ENCODE results near the gene TMEM106C. TPM values are rescaled to one million over a fixed set of nuclear protein-coding genes. Genes with fewer than 3 reads are reported as not detected.

Gene TMEM106C
- total RNA-seq, 3 donors from 2014 or later (not counting 1 experiment from before 2014, with no cell fraction given), result 19.1 to 26.2 (median 22.5) TPM

GRCh38 chr12:47927346-47927745 is 36.0 kb upstream of the TMEM106C start:
- DNase-seq (no peak), ATAC-seq (no peak)
- intact Hi-C loops (cut with micrococcal nuclease), result no loop called here
- Mint-ChIP-seq H3K27ac (no peak overlapping the region), H3K9me3 (no peaks in the 10 kb centered on the region), H3K27me3 (ENCODE audit: low read depth in 2 of 2) (peaks cover 19 to 39% of the 10 kb centered on the region in 2 donors), H3K4me1 (no peaks in the 10 kb centered on the region), H3K4me3 (no peak overlapping the region), H3K36me3 (no peaks in the 10 kb centered on the region)
- Histone ChIP-seq H3K9me3 (ENCODE audit: control insufficient read depth, insufficient read depth, low read length) (no peaks in the 10 kb centered on the region), H3K36me3 (ENCODE audit: control insufficient read depth, insufficient read depth, low read length) (no peaks in the 10 kb centered on the region), H3K4me1 (ENCODE audit: control insufficient read depth, insufficient read depth, low read length) (no peaks in the 10 kb centered on the region), H3K4me3 (ENCODE audit: low read length) (no peak overlapping the region), H3K27me3 (ENCODE audit: control insufficient read depth, insufficient read depth, low read length) (peaks cover 3% of the 10 kb centered on the region), H3K27ac (ENCODE audit: low read length) (no peak overlapping the region)
- no peak for TF ChIP-seq CTCF (IDR thresholded peaks at IDR 0.05)
- 77% methylated on average over 3 of the region's 3 CpGs for WGBS (ENCODE audit: insufficient coverage)

DNA sequence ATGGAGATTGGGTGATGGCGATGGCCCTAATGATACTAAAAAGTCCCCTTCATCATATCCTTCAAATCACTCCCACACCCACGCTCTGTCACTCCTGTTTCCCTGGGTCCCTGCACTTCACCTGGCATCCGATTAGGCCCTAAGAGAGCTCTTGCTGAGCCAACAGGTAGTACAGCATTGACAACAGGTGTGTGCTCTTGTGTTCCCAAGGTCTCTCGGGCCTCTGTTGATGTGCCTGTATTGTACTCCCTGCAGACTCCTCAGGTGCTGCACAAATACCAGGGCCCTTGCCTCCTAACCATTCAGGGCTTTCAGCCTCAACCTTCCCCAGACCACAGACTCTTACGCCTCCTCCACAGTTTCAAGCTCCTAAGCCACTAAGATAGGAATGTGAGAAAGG is 32.8 kb upstream of the TMEM106C start:
- Histone ChIP-seq H3K4me3 (ENCODE audit: low read length) (no peak overlapping the region), H3K36me3 (ENCODE audit: control insufficient read depth, insufficient read depth, low read length) (no peaks in the 10 kb centered on the region), H3K27me3 (ENCODE audit: control insufficient read depth, insufficient read depth, low read length) (peaks cover 3% of the 10 kb centered on the region), H3K27ac (ENCODE audit: low read length) (no peak overlapping the region), H3K9me3 (ENCODE audit: control insufficient read depth, insufficient read depth, low read length) (no peaks in the 10 kb centered on the region), H3K4me1 (ENCODE audit: control insufficient read depth, insufficient read depth, low read length) (no peaks in the 10 kb centered on the region)
- intact Hi-C loops (cut with micrococcal nuclease), result no loop called here
- DNase-seq (no peak), ATAC-seq (no peak)
- TF ChIP-seq CTCF (IDR thresholded peaks at IDR 0.05), result no peak
- Mint-ChIP-seq H3K9me3 (no peaks in the 10 kb centered on the region), H3K4me3 (no peak overlapping the region), H3K27ac (no peak overlapping the region), H3K27me3 (ENCODE audit: low read depth in 2 of 2) (peaks cover 11 to 23% of the 10 kb centered on the region in 2 donors), H3K4me1 (no peaks in the 10 kb centered on the region), H3K36me3 (no peaks in the 10 kb centered on the region)
- WGBS (ENCODE audit: insufficient coverage), result 91% methylated on average over 4 of the region's 5 CpGs

- no peak overlapping the region for H3K4me3 ChIP-seq (ENCODE audit: low read length)
- no peaks in the 10 kb centered on the region for H3K9me3 ChIP-seq (ENCODE audit: control insufficient read depth, insufficient read depth, low read length)
- H3K9me3 Mint-ChIP-seq, result no peaks in the 10 kb centered on the region
- peaks cover 3% of the 10 kb centered on the region for H3K27me3 ChIP-seq (ENCODE audit: control insufficient read depth, insufficient read depth, low read length)
- intact Hi-C loops (cut with micrococcal nuclease), result no loop called here
- WGBS (ENCODE audit: insufficient coverage), result 82% methylated on average over 1 of the region's 1 CpG
- no peak overlapping the region for H3K27ac ChIP-seq (ENCODE audit: low read length)
- ATAC-seq (no peak), DNase-seq (no peak)
- H3K27ac Mint-ChIP-seq, result no peak overlapping the region
- H3K4me1 Mint-ChIP-seq, result no peaks in the 10 kb centered on the region
- no peaks in the 10 kb centered on the region for H3K36me3 ChIP-seq (ENCODE audit: control insufficient read depth, insufficient read depth, low read length)
- no peak overlapping the region for H3K4me3 Mint-ChIP-seq
- H3K4me1 ChIP-seq (ENCODE audit: control insufficient read depth, insufficient read depth, low read length), result no peaks in the 10 kb centered on the region
- H3K36me3 Mint-ChIP-seq, result no peaks in the 10 kb centered on the region
- TF ChIP-seq CTCF (IDR thresholded peaks at IDR 0.05), result no peak
- H3K27me3 Mint-ChIP-seq (ENCODE audit: low read depth in 2 of 2), result peaks cover 11 to 23% of the 10 kb centered on the region in 2 donors
These were observed 32.2 kb upstream of the TMEM106C start for GRCh38 chr12:47931187-47931586.

DNA sequence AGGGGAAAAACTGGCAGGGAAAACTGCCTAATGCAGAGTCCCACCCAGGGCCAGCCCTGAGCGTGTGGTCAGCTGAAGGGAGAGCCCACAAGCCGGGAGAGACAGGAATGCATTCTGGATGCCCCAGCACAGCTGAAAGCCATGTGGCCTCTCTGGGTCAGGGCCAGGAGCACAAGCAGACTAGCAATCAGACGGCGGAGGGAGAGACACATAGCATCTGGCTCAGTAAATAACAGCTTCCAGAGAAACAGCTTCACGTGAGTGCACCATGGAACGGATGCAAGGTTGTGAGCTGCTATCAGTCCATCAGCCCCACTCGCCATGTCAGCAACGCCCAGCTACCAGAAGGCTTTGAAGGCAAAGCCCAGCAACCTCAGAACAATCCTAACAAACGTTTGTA is 28.2 kb upstream of the TMEM106C start:
- Mint-ChIP-seq H3K9me3 (no peaks in the 10 kb centered on the region), H3K4me3 (no peak overlapping the region), H3K27me3 (ENCODE audit: low read depth in 2 of 2) (peaks cover 23 to 36% of the 10 kb centered on the region in 2 donors), H3K4me1 (peaks cover 0 to 4% of the 10 kb centered on the region in 2 donors), H3K36me3 (no peaks in the 10 kb centered on the region), H3K27ac (no peak overlapping the region)
- TF ChIP-seq CTCF (IDR thresholded peaks at IDR 0.05), result no peak
- WGBS (ENCODE audit: insufficient coverage), result 87% methylated on average over 8 of the region's 9 CpGs
- no peaks in the 10 kb centered on the region for H3K36me3 ChIP-seq (ENCODE audit: control insufficient read depth, insufficient read depth, low read length)
- DNase-seq, result no peak
- H3K9me3 ChIP-seq (ENCODE audit: control insufficient read depth, insufficient read depth, low read length), result no peaks in the 10 kb centered on the region
- intact Hi-C loops (cut with micrococcal nuclease), result no loop called here
- no peak overlapping the region for H3K27ac ChIP-seq (ENCODE audit: low read length)
- no peak for ATAC-seq
- peaks cover 6% of the 10 kb centered on the region for H3K27me3 ChIP-seq (ENCODE audit: control insufficient read depth, insufficient read depth, low read length)
- H3K4me3 ChIP-seq (ENCODE audit: low read length), result no peak overlapping the region
- no peaks in the 10 kb centered on the region for H3K4me1 ChIP-seq (ENCODE audit: control insufficient read depth, insufficient read depth, low read length)
